M059J (cell line): ENCODE measurements around the gene CBR1. TPM values are rescaled to one million over a fixed set of nuclear protein-coding genes. Genes with fewer than 3 reads are reported as not detected.

Experiments used
- DNase-seq: peaks from one replicate; pipeline ENCODE4 v3.0.0-alpha.2; 2012; ENCODE audit warnings: low read depth
- total RNA-seq: library from RNA; depleted of rRNA; stranded (reverse); fragments of >200 nt; shearing (Covaris generic); gene quantifications from 2 replicates; pipeline ENCODE4 v1.2.3, GENCODE V29; 2014; rRNA removed

CBR1 gene
- total RNA-seq, 1 experiment from 2014 or later: 339 TPM

DNA sequence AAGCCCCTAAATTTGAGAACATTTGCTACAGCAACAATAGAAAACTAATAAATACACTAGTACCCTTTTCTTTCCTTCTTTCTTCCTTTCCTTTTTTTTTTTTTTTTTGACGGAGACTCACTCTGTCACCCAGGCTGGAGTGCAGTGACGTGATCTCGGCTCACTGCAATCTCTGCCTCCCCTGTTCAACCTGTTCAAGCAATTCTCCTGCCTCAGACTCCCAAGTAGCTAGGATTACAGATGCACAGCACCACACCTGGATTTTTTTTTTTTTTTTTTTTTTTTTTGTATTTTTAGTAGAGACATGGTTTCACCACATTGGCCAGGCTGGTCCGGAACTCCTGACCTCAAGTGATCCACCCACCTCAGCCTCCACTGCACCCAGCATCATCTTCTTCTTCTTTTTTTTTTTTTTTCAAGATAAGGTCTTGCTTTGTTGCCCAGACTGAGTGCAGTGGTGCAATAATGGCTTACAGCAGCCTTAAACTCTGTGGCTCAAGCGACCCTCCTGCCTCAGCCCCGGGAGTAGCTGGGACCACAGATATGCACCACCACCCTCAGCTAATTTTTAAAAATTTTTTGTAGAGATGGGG, 45.4 kb downstream of the CBR1 start:
- no peak for DNase-seq

DNA sequence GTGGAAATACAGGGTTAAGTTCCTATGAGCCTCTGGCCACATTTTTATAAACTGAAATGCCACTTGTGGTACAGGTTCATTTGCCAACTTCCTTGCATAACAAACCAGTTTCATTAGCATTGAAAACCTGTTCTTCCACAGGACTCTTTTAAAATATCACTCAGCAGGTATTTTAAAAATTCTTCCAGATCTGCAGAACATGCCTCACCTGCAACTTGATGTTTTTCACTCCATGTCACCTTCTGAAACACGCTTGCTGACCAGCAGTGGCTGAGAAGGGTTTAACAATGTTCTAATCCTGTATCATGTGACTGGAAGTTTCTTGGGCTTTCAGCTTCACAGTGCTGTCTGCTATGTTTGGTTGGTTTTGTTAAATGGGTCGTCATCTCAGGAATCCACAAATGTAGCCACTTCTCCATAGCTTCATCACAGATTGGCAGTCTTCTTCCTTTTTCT, 47.5 kb downstream of the CBR1 start:
- no peak for DNase-seq

DNA sequence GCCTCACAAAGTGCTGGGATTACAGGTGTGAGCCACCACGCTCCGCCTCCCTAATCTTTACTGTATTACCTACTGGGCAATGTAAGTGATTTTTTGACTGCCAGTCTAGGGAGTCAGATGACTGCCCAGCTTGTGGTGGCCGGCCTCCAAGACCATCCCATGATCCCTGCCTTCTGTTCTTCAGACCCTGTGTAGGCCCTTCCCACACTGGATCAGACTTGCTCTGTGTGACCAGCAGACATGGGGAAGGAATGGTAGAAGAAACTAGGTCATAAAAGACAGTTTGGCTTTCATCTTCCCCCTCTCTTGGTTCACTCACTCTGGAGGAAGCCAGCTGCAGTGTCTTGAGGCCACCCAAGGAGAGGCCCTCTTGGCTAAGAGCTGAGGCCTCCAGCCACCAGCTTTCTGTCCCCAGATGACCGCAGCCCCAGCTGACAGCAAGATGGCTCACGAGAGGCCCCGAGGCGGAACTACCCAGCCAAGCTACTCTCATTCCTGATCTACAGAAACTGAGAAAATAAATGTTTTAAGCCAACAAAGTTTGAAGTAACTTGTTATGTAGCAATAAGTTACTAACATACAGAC, 50.6 kb downstream of the CBR1 start:
- no peak for DNase-seq

Other genes starting within 250 kb of the CBR1 start
- gene SETD4, start 9.5 kb upstream of the CBR1 start, total RNA-seq: 16.7 and 20.1 TPM in 2 replicates
- gene CBR3, start 65.1 kb downstream of the CBR1 start, total RNA-seq: 57.9 and 75.6 TPM in 2 replicates
- gene DOP1B, start 86.8 kb downstream of the CBR1 start, total RNA-seq: 46.8 and 54.3 TPM in 2 replicates